ENCODE data around the gene PLCXD1. TPM values are rescaled to one million over a fixed set of nuclear protein-coding genes. Genes with fewer than 3 reads are reported as not detected.

The PLCXD1 gene
- total and polyA plus RNA-seq, 9 of the 15 experiments (the other 6 are each of a cell fraction or from before 2014, with no cell fraction given), result 6.0 to 60.2 (median 39.5) TPM

- TF ChIP-seq RREB1 (CRISPR knock-in tag; IDR thresholded peaks at IDR 0.05), result no peak
- no peak for TF ChIP-seq ZNF79 (CRISPR knock-in tag; IDR thresholded peaks at IDR 0.05; ENCODE audit: low read depth)
- TF ChIP-seq KLF1 (tag; IDR thresholded peaks at IDR 0.05), result peak; percentile 24; the same call in 1 of the 2 replicates
- TF ChIP-seq ZBTB40 (IDR thresholded peaks at IDR 0.05), result 0 out of 2 replicates have a peak, but pooled peaks have one; percentile 23
- TF ChIP-seq ZBTB40 (CRISPR knock-in tag; IDR thresholded peaks at IDR 0.05), result no peak
- no peak for TF ChIP-seq NR2F6 (CRISPR knock-in tag; IDR thresholded peaks at IDR 0.05)
- TF ChIP-seq CC2D1A (IDR thresholded peaks at IDR 0.05), result no peak
- TF ChIP-seq HMGN3 (IDR thresholded peaks at IDR 0.05; ENCODE audit: borderline replicate concordance, extremely low read depth, insufficient read length, low read depth, low read length), result peak; percentile 28
- no peak for TF ChIP-seq ZNF146 (CRISPR knock-in tag; IDR thresholded peaks at IDR 0.05; ENCODE audit: unreplicated experiment)
- no peak for TF ChIP-seq HLTF (IDR thresholded peaks at IDR 0.05)
- peak; percentile 41; the same call in 1 of the 2 replicates for TF ChIP-seq LEF1 (IDR thresholded peaks at IDR 0.05)
These were observed 37.8 kb downstream of the PLCXD1 start, which contains the start of gene GTPBP6 (continued) for GRCh38 chrX:318739-319578.
